ENCODE measurements around the gene SLC38A8. TPM values are rescaled to one million over a fixed set of nuclear protein-coding genes. Genes with fewer than 3 reads are reported as not detected.

The SLC38A8 gene
- total RNA-seq, 2 donors from 2014 or later: not detected

- intact Hi-C loops (cut with DNase I, micrococcal nuclease): loop anchor here in 1 of 2 donors (10.0 kb wide), 1 partner anchor 96 kb away; no protein-coding TSS in a partner anchor
- ATAC-seq: no peak
These were observed 73.5 kb downstream of the SLC38A8 start for GRCh38 chr16:83968891-83969649.

DNA sequence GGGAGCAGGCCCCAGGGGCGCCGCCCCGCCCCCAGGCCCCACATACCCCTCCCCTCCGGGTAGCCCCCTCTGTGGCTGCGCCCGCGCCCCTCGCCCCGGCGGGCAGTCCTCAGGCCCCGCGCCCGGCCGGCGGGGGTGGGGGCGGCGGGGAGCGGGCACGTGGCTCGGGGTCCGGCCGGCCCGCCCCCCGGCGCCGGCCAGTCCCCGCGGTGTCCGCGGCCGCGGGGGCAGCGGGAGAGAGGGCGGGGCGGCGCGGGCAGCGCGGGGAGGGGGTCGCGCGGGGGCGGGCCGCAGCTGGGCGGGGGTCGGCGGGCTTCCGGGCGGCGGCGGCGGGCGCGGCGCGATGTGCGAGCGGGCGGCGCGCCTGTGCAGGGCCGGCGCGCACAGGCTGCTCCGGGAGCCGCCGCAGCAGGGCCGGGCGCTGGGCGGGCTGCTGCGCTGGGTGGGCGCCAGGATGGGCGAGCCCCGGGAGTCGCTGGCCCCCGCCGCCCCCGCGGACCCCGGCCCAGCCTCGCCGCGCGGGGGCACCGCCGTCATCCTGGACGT, 74.2 kb downstream of the SLC38A8 start:
- no peak for DNase-seq
- intact Hi-C loops (cut with DNase I, micrococcal nuclease): loop anchor here in 1 of 2 donors (10.0 kb wide), 1 partner anchor 96 kb away; no protein-coding TSS in a partner anchor
- no peak for ATAC-seq

More at GRCh38 chr16:83968891-83969649, 73.5 kb downstream of the SLC38A8 start:
- DNase-seq: no peak

DNA sequence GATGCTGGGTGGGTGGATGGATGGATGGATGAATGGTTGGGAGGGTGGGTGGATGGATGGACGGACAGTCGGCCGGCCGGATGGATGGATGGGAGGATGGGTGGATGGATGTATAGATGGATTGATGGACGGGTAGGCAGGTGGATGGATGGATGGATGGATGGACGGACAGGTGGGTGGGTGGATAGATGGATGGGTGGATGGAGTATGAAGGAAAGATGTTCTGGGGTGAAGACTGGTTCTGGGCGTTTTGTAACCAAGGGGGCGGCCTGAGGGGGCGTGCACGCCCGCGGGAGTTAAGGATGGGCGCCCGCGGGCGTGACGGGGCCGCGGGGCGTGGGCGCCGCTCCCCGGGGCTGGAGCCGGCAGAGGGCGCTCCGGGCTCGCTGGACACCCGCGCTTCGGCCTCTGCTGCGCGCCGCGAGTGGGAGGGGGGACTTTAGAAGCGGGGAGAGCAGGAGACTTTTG, 74.7 kb downstream of the SLC38A8 start, which contains the start of gene NECAB2:
TSS of gene NECAB2 (plus strand) at position 407 of the 468 bp plus-strand sequence. CDS start 405 bp downstream, outside the sequence.
- DNase-seq: peak in 1 of 2 donors; percentile 56
- intact Hi-C loops (cut with DNase I, micrococcal nuclease): loop anchor here in 1 of 2 donors (10.0 kb wide), 1 partner anchor 97 kb away; no protein-coding TSS in a partner anchor
- ATAC-seq: peak; percentile 70

DNA sequence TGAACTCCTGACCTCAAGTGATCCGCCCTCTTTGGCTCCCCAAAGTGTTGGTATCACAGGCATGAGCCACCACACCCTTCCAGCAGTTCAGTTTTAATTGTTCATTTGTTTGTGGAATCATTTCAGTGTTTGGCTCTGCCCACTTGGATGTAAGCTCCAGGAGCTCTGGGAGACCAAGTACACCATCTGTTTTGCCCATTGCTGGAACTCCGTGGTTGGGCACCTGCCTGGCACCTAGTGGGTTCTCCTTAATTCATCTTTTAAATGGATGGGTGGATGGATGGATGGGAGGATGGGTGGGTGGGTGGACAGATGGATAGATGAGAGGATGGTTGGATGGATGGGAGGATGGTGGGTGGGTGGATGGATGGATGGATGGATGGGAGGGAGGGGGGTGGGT, 75.5 kb downstream of the SLC38A8 start:
- intact Hi-C loops (cut with DNase I, micrococcal nuclease): loop anchor here in 1 of 2 donors (10.0 kb wide), 1 partner anchor 98 kb away; no protein-coding TSS in a partner anchor
- DNase-seq: no peak
- ATAC-seq: no peak

GRCh38 chr16:83966153-83966696, 76.4 kb downstream of the SLC38A8 start:
- DNase-seq: no peak
- no peak for ATAC-seq
- intact Hi-C loops (cut with DNase I, micrococcal nuclease): loop anchor here in 1 of 2 donors (10.0 kb wide), 1 partner anchor 99 kb away; no protein-coding TSS in a partner anchor

DNA sequence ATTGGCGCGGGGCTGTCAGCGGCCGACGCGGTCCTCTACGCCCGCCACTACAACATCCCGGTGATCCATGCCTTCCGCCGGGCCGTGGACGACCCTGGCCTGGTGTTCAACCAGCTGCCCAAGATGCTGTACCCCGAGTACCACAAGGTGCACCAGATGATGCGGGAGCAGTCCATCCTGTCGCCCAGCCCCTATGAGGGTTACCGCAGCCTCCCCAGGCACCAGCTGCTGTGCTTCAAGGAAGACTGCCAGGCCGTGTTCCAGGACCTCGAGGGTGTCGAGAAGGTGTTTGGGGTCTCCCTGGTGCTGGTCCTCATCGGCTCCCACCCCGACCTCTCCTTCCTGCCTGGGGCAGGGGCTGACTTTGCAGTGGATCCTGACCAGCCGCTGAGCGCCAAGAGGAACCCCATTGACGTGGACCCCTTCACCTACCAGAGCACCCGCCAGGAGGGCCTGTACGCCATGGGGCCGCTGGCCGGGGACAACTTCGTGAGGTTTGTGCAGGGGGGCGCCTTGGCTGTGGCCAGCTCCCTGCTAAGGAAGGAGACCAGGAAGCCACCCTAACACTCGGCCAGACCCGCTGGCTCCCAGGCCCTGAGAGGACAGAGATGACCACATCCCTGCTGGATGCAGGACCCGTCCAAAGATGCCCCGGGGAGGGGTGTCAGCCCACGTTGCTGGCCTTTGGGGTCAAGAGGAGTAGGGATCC, 77.0 kb downstream of the SLC38A8 start:
- ATAC-seq (peak; percentile 8), DNase-seq (no peak)
- intact Hi-C loops (cut with DNase I, micrococcal nuclease): loop anchor here in 1 of 2 donors (10.0 kb wide), 1 partner anchor 99 kb away; no protein-coding TSS in a partner anchor

- no peak for ATAC-seq
- intact Hi-C loops (cut with DNase I, micrococcal nuclease): loop anchor here in 1 of 2 donors (10.0 kb wide), 1 partner anchor 100 kb away; no protein-coding TSS in a partner anchor
- DNase-seq: no peak
These were observed 77.7 kb downstream of the SLC38A8 start for GRCh38 chr16:83964684-83965443.

DNA sequence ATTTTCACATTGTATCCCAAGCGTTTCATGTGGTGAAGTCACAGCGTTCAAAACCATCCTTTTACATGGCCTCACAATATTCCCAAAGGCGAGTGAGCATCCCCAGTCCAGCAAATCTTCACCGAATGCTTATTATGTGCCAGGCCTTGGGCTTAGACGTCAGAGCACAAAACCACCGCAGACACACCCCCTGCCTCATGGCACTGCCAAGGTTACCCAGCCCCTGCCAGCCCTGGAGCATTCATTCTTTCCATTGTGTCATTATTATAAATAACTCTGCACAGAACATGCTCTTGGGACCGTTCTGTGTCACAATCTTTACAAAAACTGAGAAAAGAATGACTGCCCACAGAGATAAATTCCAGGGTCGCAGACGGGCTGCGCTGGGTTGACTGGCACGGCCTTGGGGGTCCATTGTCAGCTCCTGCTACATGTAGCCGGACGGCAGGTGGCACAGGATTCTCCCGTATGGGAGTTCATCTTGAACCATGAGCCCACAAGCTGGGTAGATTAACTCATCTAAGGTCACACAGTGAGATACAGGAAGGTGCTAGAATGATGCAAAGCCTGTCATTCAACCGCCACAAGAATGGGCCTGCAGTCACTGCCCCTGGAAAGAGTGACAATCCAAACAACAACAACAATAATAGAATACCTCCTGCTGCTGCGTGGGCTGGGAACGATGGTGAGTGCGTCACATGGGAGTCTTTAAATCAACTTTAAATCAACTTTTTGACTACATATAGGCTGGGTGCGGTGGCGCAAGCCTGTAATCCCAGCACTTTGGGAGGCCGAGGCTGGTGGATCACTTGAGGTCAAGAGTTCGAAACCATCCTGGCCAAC, 79.1 kb downstream of the SLC38A8 start:
- DNase-seq (no peak), ATAC-seq (no peak)
- intact Hi-C loops (cut with DNase I, micrococcal nuclease): loop anchor here in 1 of 2 donors (10.0 kb wide), 1 partner anchor 101 kb away; no protein-coding TSS in a partner anchor

DNA sequence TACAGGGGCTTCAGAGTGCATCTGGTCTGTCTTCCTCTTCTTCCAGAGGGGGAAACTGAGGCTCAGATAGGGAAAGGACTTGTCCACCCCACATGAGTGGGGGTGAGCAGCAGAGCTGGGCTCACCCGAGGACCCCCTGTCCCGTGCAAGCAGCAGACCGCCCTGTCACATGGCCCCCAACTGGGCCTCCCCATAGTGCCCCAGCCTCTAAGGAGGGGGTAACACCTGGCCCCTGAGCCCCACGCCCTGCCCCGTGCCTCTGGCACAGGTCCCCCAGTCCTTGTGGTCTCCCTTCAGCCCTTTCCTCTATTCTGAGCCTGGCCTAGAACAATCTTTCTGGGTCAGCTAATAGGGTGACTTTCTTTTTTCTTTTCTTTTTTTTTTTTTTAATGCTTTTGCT, 81.0 kb downstream of the SLC38A8 start:
- ATAC-seq: no peak
- no peak for DNase-seq
- intact Hi-C loops (cut with DNase I, micrococcal nuclease): loop anchor here in 1 of 2 donors (10.0 kb wide), 1 partner anchor 103 kb away; no protein-coding TSS in a partner anchor

- ATAC-seq (no peak), DNase-seq (no peak)
- intact Hi-C loops (cut with DNase I, micrococcal nuclease): loop anchor here in 1 of 2 donors (10.0 kb wide), 1 partner anchor 104 kb away; no protein-coding TSS in a partner anchor
These were observed 81.9 kb downstream of the SLC38A8 start for GRCh38 chr16:83960521-83961249.

Other genes starting within 250 kb of the SLC38A8 start
- gene HSBP1, start 234.8 kb downstream of the SLC38A8 start, total RNA-seq: 10 to 100 TPM; 91.0 to 91.9 TPM
- 1 to 10 TPM; 8.7 to 9.8 TPM for gene MLYCD, start 143.7 kb downstream of the SLC38A8 start, total RNA-seq
- 10 to 100 TPM; 14.5 to 14.7 TPM for gene OSGIN1, start 89.6 kb downstream of the SLC38A8 start, total RNA-seq
- 1 to 10 TPM in 1 of 2 donors, under 1 TPM in 1; 0.24 to 1.0 TPM for gene NECAB2, start 74.6 kb downstream of the SLC38A8 start, total RNA-seq
- 10 to 100 TPM; 68.5 to 73.8 TPM for gene MBTPS1, start 74.1 kb upstream of the SLC38A8 start, total RNA-seq
- 10 to 100 TPM; 11.5 to 13.2 TPM for gene HSDL1, start 102.4 kb upstream of the SLC38A8 start, total RNA-seq
- under 1 TPM; 0.09 to 0.34 TPM for gene DNAAF1, start 102.5 kb upstream of the SLC38A8 start, total RNA-seq
- gene TAF1C, start 144.3 kb upstream of the SLC38A8 start, total RNA-seq: 10 to 100 TPM; 33.1 to 36.8 TPM
- under 1 TPM in 1 of 2 donors, not detected in 1; 0.14 TPM for gene ADAD2, start 148.4 kb upstream of the SLC38A8 start, total RNA-seq
- not detected for gene KCNG4, start 197.2 kb upstream of the SLC38A8 start, total RNA-seq